NCI-H1105 (cell line): ENCODE measurements around the gene STXBP6.
A peak's percentile ranks its signal among the peaks of the same experiment; 100 is the strongest.

Source experiments
- DNase-seq: peaks from one replicate; lab custom pipeline; 2025; lab: John Stamatoyannopoulos, UW

Gene STXBP6

GRCh38 chr14:25015761-25016160, 34.2 kb downstream of the STXBP6 start:
- DNase-seq: no peak

- DNase-seq: no peak
Measured at GRCh38 chr14:25014440-25014839, 35.5 kb downstream of the STXBP6 start.

DNA sequence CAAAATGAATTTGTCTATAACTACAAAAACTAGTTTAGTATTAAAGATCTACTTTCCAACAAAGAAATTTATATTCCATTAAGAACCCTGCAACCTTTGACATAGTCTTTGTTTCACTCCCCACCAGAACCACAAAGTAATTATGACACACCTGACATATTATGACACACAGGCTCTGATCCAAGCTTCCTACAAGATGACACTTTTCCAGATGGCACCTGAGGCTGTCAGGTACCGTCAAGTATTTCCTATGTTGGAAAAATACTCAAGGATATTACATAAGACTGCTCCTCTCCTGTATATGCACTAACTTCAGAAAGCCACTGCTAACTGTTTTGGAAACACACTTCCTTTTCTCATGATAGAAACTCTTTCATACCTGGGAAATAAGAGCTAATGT, 38.9 kb downstream of the STXBP6 start:
- no peak for DNase-seq

GRCh38 chr14:25010471-25010870, 39.5 kb downstream of the STXBP6 start:
- no peak for DNase-seq

DNA sequence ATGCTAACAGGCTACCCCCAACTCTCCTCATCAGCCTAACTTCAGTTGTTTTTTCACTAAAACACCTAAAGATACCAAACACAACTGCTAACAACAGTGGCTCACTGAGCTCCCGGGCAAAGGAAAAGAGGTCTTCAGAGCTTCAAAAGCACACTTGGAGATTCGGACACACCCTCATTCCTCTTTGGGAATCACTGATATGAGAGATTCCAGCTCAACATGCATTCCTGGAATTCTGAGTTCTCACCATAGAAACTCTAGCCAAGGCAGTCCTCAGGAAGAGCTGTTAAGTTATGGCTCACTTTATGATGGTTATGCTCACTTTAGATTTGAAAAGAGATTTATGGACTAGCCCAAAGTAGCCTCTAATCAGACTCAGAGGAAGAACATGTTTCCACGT, 40.1 kb downstream of the STXBP6 start:
- DNase-seq: no peak

DNA sequence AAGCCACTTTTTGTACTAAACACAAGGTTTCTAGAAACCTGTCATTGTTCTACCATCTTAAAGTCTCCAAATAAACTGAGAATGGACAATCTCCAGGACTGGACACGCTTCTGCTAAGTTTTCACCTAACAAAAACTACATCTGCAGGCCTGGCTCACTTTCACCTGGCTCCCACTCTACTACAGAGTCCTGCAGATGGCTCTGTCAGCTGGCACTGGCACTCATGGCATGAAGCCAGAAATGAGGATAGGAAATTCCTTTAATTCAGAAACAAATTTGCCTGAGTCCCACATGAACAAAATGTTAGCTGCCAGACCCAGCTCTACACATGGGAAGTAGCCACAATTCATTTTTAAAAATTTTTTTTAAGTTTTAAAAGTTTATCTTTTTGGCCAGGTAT, 42.1 kb downstream of the STXBP6 start:
- DNase-seq: peak; percentile 55

DNA sequence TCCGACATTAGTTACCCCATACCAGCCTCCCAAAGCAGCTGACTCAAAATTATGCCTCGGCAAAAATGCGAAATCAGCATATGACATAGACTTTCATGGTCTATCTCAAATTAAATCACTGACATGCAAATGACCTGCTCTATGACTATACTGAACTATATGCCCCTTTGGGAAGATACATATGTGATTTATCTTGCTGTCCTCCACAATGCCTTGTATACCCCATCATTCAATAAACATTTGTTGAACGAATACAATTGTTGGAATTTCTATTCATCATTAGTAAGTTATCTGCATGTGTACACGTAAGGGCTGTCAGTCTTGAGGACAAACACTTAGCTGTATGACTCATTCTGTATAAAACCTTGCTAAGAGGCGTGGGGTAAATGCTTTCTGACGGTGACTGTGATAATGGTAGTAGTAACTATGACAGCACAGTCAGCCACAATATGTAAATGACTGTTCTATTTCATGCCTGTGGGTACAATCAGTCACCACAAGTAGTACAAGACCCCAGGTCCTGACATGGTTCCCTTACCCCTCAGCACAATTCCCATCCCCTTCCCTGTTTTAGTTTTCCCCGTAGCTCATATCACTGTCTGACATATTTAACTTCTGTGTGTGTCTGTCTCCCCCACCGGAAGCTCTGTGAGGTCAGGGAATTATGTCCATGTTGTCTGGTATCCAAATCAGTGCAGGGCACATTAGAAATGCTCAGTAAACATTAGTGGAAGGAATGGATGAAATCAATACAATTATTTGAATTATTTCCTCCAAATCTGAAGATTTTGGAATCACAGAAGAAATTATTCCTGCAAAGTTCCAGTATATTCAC, 42.8 kb downstream of the STXBP6 start:
- no peak for DNase-seq

DNA sequence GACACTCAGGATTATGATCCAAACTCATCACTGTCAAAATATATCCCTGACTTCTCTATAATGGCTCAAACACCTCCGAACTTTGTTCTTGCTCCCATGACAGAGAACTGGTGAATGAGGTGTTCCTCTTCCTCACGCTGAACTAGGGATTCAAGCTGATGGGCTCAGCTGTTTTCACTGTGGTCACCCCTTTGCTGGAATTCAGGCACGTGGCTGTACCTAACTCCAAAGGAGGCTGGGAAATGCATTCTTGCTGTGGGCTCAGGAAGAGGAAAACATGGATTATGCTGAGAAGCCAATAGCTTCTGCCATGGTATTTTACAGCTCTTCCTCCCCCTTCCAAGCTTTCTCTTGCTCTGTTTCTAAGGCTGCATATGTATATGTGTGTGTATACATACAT, 43.9 kb downstream of the STXBP6 start:
- no peak for DNase-seq

DNA sequence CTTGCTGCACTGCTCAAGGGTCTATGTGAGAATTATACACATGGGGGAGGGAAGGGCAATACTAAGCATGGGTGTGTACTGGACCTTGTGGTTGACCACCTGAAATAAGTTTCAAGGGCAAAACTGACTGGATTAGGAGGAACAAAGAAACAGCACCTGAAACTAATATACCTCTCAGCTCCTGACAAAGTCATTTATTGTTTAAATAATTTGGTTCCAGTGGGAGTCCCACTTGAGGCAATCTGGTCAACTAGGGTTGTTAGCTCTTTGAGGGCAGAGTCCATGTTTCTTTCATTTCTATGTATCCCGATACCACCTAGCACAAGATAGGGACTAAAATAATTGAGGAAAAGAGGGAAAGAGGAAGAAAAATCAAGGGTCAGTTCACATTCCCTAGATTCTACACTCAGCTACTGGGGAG, 45.5 kb downstream of the STXBP6 start:
- no peak for DNase-seq

- DNase-seq: no peak
Measured at GRCh38 chr14:25003537-25003936, 46.4 kb downstream of the STXBP6 start.

DNA sequence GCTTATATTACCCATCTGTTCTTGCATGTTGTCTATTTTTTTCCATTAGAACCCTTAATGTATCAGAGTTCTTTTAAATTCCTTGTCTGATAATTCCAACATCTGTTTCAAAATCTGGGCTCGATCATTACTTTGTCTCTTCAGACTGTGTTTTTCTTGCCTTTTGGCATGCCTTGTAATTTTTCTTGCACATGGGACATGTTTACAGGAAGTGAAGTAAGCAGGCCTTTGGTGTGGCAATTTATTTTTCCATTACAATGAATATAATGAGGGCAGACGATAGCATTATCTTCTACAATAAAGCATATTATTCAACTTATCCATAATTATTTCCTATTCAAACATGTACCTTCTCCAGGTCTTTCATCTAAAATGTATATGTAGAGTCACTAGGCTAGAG, 48.3 kb downstream of the STXBP6 start:
- no peak for DNase-seq

DNA sequence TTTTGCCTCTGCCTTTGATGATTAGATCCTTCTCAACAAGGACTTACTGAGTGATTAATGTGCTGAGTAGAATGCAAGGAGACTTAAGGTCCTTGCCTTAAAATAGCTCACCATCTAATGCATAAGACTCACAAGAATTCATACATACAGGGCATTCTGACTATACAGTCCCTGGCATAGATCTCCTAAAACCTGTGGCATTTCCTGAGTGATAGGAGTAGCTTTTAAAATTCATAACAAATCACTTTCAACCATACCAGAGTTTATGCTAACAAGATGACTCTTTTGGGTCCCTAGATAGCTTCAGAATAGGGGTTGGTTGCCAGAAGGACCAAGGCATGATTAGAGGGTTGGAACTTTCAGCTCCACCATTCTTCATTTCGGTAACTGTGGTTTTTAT, 48.8 kb downstream of the STXBP6 start:
- no peak for DNase-seq

GRCh38 chr14:24999157-24999556, 50.8 kb downstream of the STXBP6 start:
- no peak for DNase-seq

GRCh38 chr14:24996930-24997725, 52.8 kb downstream of the STXBP6 start:
- DNase-seq: no peak

DNA sequence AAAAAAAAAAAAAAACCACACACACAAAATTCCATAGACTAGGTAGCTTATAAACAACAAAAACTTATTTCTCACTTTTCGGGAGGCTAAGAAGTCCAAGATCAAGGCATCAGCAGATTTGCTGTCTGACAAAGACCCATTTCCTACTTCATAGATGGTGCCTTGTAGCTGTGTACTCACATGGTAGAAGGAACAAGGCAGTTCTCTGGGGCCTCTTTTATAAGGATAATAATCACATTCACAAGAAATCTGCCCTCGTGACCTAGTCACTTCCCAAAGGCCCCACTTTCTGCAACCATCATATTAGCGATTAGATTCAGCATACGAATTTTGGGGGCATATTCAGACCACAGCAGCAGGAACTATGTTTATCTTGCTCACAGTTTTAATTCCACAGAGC, 54.9 kb downstream of the STXBP6 start:
- DNase-seq: no peak

DNA sequence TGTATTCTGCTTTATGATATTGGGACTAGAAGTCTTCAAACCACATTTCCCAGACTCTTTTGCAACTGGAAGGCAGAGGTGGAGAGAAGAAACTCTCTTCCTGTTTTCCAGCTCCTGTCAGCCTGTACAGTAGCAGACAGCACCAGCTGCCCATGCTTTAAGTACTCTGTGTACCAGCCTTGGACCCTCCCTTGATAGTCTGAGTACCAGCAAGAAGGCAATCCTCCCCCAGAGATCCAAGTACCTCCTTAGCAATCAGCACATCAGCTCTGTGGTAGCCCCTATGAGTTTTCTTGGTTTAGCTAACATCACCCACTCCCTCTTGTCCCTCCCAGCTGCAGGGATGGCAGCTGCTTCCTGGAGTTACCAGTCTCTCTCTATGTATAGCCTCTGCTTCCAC, 56.3 kb downstream of the STXBP6 start:
- DNase-seq: no peak

DNA sequence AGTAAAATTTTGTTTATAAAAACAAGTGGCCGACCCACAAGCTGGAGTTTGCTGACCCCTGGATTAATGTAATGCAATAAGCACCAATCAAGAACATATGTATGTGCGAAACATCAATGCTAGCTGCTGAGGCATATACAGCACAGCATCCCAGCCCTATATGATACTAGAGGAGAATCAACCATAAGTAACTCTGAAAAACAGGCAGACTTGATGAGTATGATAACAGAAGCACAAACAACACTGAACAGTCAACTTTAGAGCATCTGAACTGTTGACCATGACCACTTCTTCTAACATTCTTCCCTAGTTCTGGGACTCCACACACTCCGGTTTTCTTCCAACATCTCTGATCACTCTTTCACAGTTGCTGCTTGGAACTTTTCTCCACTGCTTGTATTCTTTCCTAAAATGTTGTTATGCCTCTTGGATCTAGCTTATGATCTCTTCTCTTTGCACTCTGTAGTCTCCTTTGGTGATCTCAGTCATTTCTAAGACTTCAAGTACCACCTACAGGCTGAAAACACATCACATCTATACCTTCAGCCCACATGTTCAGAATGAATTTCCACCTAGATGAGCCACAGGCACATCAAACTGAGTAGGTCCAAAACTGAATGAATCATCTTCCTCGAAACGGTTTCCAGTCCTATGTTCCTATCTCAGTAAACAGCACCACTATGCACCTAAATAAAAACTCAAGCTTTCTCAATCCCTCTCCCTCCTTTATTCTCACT, 57.2 kb downstream of the STXBP6 start:
- no peak for DNase-seq

DNA sequence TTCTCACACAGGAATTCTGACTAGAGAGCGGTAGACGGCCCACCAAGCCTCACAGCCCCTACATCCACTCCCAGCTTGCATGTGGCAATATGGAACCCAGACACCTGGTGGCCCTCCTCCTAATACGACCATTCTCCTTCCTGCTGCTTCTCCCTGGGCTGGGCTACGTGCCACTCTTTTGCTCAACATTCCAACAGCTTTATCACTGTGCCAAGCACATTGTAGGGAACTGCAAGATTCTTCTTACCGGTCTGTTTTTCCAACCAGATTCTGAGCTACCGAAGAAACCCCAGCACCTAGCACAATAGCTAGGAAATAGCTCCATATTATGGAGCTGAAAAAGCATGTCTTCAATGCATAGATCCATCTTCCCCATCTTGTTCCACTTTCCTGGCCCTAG, 58.1 kb downstream of the STXBP6 start:
- DNase-seq: no peak

- no peak for DNase-seq
Measured at GRCh38 chr14:24991288-24991687, 58.7 kb downstream of the STXBP6 start.

- DNase-seq: no peak
Measured at GRCh38 chr14:24990773-24991172, 59.2 kb downstream of the STXBP6 start.

DNA sequence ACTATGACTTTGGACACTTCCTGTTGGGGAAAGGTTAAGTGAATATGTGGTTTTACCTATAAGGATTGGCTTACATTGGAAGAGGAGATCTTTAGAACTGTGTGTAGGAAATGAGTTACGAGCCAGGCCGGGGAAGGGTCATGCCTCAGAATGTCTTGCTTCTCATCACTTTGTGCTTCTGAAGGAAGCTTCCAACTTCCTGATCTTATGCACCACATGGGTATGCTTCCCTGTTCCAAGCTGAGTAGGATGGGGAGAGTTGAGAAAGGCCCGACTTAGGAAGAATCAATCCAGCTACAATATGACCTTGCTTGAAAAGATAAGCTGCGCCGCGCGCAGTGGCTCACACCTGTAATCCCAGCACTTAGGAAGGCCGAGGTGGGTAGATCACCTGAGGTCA, 59.9 kb downstream of the STXBP6 start:
- no peak for DNase-seq

DNA sequence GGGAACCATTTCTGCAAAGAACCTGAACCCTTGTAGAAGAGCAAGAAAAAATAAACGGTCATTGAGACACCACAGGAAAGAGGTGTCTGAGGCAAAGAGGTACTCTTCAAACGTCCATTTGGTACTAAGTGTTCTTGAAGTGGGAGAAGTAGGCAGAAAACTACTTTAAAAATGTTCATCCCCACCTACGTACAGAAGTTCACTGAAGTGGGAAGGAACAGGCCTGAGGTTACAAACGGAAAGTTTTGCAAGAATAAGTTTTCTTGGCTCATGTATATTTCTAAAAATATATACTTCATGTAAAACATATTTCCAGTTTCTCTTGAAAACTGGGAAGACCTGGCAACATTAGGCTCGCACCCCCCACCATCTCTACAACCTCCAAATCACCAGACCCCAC, 61.2 kb downstream of the STXBP6 start:
- DNase-seq: no peak
